HG03354 (cell line): ENCODE results near the gene GRIA2.
"Not testable (repeated sequence)": the region's sequence is repeated elsewhere in the genome, so short reads cannot be mapped to it uniquely, and the experiment has no call there.

Experiments
- ATAC-seq: cut with Tn5 transposase; IDR thresholded peaks from one replicate; pipeline ENCODE4 v1.9.1; 2021; ENCODE audit warnings: mild to moderate bottlenecking; ENCODE audit not compliant: unreplicated experiment, poor library complexity, severe bottlenecking

Gene GRIA2

DNA sequence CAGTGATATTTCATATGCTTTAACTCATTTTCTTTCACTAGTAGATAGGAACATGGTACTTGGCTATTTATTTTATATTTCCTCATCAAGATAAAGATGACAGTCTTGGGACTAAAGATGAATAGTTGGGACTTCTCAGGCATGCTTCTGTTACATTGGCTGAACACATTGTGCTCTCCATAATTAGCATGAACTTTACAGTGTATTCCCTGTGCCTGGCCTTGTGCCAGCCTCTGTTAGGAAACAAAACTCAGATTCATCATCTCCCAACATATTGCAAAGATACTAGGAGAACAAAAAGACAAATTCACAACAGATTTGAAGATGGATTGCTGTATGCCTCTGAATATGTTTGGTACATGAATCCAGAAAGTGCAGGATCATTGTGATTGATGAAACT is 26.4 kb downstream of the GRIA2 start:
- ATAC-seq = no peak

DNA sequence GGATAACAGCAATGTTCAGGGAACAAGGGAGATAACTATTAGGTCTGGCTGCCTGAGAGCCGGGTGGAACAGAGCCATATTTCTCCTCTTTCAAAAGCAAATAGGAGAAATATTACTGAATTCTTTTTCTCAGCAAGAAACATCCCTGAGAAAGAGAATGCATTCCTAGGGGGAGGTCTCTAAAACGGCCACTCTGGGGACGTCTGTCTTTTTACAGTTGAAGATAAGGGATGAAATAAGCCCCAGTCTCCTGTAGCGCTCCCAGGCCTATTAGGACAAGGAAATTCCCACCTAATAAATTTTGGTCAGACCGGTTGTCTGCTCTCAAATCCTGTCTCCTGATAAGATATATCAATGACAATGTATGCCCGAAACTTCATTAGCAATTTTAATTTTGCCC is 37.6 kb downstream of the GRIA2 start:
- not testable (repeated sequence) for ATAC-seq

GRCh38 chr4:157265281-157265680 is 44.8 kb downstream of the GRIA2 start:
- ATAC-seq = no peak

GRCh38 chr4:157270108-157270507 is 49.6 kb downstream of the GRIA2 start:
- ATAC-seq = no peak

- no peak for ATAC-seq
Measured at GRCh38 chr4:157270552-157270951, 50.0 kb downstream of the GRIA2 start.

DNA sequence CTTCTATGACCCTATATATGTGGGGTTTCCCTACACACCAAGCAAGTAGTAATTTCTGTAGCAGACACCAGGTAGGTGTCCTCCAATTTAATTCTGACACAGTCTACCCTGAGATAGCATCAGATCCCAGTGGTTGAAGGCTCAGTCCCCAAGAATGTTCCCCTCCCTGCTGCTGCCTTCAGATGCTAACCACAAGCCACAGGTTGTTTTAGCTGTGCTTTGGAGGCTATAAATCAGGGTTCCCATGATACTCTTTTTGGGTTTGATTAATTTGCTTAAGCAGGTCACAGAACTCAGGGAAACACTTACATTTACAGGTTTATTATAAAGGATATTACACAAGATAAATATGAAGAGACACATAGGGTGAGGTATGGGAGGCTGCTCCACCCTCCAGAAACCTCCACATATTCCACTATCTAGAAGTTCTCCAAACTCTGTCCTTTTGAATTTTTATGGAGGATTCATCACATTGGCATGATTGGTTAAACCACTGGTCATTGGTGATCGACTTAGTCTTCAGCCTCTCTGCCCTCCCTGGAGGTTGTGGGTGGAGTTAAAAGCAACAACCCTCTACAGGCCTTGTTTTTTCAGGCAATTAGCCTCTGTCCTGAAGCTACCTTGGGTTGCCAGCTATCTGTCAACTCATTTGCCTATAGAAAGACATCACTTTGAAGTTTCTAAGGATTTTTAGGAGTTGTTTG is 50.8 kb downstream of the GRIA2 start:
- no peak for ATAC-seq

GRCh38 chr4:157280673-157281072 is 60.1 kb downstream of the GRIA2 start:
- no peak for ATAC-seq

GRCh38 chr4:157282019-157282418 is 61.5 kb downstream of the GRIA2 start:
- ATAC-seq = no peak

DNA sequence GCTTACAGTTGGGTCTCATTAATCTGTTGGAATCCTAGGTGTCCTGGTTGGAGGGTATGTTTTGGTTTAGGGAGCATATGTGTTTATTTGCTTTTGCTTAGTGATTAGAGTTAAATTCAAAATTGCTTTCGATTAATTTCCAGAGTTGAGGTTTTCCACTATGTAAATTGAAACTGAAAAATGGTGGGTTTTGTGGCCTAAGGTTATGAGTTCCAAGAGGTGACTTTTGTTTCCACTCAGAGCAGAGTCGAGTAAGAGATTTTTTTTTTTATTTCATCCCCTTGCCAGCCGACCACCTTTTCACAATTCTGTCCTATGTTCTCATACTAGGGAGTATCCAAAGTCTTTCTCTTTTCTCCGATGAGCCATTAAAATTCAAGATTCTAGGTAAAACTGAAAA is 66.9 kb downstream of the GRIA2 start:
- ATAC-seq = no peak

DNA sequence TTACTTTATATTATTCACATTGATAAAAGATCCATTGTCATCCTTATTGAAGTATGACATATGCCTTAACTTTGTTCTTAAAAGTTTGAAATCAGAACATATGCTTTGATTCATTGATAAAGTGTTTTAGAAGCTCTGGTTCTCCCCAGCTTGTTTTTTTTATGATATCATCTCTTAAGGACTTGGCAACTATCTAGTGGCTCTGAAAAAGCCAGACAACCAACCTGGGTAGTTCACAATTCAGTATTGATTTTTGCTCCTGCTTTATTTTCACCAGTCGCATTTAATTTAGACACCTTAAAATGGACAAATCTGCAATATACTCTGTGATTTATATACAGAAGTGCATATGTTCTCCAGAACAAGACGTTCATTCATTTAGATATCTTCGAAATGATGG is 70.1 kb downstream of the GRIA2 start:
- ATAC-seq = no peak

DNA sequence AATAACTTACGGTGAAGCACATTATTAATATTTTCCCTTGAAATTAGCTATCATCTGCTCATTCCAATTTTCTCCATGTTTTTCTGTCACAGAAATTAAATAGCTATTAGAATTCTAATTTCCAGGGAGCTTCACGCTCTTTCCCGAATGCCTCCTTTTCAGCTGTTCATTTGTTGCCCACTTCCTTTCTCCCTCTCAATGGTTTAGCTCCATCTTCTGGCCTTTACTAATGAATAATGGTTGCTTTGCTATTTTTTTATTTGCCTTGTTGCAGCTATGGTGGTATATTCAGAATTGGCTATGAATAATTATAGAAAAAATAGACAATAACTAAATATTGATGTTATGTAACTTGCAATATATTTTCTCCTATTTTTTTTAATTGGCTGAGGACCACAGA is 70.5 kb downstream of the GRIA2 start:
- no peak for ATAC-seq

GRCh38 chr4:157293673-157294072 is 73.1 kb downstream of the GRIA2 start:
- no peak for ATAC-seq

DNA sequence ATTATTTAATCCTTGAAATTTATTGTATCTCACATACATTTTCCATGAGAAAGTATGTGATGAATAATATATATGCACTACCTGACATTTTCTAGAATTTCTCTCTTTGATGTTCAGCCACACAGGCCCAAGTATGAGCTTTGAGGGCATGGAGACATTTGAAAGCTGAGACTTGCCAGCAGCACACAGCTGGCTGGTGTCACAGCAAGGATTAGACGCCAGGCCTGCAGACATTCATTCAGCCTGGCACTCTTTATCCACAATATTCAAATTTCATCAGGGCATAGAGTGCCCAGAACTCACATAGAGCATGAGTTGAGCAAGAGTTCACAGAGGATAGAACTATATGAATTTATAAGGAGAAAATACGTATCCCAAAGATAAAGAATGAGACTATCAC is 74.0 kb downstream of the GRIA2 start:
- no peak for ATAC-seq

DNA sequence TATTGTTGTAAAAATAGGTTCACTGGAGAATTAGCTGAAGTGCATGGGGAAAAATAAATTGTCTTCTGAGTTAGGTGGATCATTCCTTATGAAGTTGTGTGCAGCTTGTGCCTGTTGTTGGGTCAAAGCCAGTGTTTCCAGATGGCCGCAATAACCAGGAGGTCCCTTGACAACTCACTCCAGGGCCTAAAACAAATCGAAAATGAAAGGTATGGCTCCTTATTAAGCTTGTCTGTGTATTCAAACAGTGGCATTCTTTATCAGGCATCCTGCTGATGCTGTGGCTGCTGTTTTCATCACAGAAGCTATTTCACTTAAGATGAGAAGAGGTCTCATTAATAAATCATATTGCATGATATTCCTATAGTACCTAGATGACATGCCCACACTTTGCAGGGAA is 80.2 kb downstream of the GRIA2 start:
- ATAC-seq = no peak

DNA sequence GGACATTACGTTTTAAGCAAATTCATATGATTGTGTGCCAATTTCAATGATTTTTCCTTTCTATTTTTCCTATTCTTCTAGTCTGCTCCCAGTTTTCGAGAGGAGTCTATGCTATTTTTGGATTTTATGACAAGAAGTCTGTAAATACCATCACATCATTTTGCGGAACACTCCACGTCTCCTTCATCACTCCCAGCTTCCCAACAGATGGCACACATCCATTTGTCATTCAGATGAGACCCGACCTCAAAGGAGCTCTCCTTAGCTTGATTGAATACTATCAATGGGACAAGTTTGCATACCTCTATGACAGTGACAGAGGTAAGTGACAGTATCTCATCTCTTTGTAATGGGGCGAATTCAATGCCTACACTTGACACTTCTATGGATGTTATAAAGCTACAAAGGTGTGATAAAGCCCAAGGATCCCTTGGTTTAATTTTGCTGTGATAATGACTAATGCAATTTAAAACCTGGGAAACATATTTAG is 83.0 kb downstream of the GRIA2 start:
- no peak for ATAC-seq

- no peak for ATAC-seq
Measured at GRCh38 chr4:157304769-157305168, 84.2 kb downstream of the GRIA2 start.

DNA sequence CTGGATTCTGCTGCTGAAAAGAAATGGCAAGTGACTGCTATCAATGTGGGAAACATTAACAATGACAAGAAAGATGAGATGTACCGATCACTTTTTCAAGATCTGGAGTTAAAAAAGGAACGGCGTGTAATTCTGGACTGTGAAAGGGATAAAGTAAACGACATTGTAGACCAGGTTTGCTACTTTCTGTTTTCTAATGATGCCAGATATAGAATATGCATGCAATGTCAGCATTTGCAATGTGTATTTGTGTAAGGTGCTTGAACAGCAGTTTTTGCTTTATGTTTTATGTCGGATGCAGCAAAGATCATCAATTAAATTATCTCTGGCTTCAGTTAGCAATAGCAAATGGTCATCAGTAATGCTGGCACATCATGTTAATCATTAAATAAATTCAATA is 92.2 kb downstream of the GRIA2 start:
- ATAC-seq = no peak

GRCh38 chr4:157314906-157315305 is 94.4 kb downstream of the GRIA2 start:
- ATAC-seq = no peak

- no peak for ATAC-seq
Measured at GRCh38 chr4:157315968-157316367, 95.4 kb downstream of the GRIA2 start.

DNA sequence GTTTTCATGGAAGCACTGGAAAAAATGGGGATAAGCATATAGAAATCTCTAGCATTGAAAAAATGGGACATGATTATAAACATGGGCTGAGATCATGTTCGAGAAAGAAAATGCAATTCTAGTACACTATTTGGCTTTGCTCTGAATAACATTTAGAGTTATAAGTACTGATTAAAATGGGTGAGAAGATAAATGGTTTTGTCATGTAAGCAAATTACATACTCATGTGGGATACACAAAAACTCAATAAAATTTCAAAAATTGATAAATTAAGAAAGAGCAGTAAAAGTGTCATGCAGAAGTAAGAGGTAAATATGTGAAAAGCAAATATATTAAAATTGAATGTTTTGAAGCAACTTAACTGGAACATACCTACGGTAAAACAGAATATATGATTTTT is 99.6 kb downstream of the GRIA2 start:
- ATAC-seq = no peak

- ATAC-seq = no peak
Measured at GRCh38 chr4:157327666-157328065, 107.1 kb downstream of the GRIA2 start.

DNA sequence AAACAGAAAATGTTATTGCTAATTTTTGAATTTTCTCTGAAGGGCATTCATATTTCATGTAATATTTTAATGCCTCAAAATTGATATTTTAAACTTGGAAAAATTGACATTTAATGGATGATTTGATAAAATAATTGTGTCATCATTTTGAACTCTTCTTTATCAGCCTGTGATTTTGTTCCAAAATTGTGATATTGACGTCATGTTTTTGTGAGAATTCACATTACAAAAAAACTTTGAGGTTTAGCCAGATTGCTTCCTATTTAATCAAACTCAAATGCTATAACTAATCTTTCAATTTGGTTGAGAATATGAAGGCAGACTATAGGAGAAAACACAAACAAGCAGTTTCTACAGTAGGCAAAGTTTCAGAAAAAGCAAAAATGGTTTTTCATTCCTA is 137.4 kb downstream of the GRIA2 start:
- ATAC-seq = no peak
